WTC11 (cell line): ENCODE measurements around the gene ALK.

Experiments
- ATF2 ChIP-seq: sonication (generic); formaldehyde crosslinking; IDR thresholded peaks from 2 replicates; pipeline ENCODE4 v1.8.1; 2022; ENCODE audit warnings: low read depth, missing genetic modification reagents, borderline replicate concordance
- CREB1 ChIP-seq: sonication (generic); formaldehyde crosslinking; IDR thresholded peaks from 2 replicates; pipeline ENCODE4 v1.8.0; 2023; ENCODE audit warnings: mild to moderate bottlenecking, missing genetic modification reagents
- ERG ChIP-seq: fragments of 250-450 bp; sonication (Bioruptor Pico); IDR thresholded peaks from 2 replicates; pipeline ENCODE4 v1.8.0; 2021; ENCODE audit warnings: mild to moderate bottlenecking
- HMGA2 ChIP-seq: fragments of 250-450 bp; sonication (Bioruptor Pico); IDR thresholded peaks from 2 replicates; pipeline ENCODE4 v1.4.0; 2021; ENCODE audit warnings: mild to moderate bottlenecking, moderate library complexity
- SMAD3 ChIP-seq: sonication (generic); formaldehyde crosslinking; IDR thresholded peaks from 2 replicates; pipeline ENCODE4 v1.8.0; 2022; ENCODE audit warnings: missing genetic modification reagents, mild to moderate bottlenecking, borderline replicate concordance
- TCF7 ChIP-seq: sonication (generic); formaldehyde crosslinking; IDR thresholded peaks from 2 replicates; pipeline ENCODE4 v1.8.0; 2022; ENCODE audit warnings: mild to moderate bottlenecking, low read depth, missing genetic modification reagents, moderate library complexity
- TP53 ChIP-seq: sonication (generic); formaldehyde crosslinking; IDR thresholded peaks from 2 replicates; pipeline ENCODE4 v1.8.1; 2023; ENCODE audit warnings: mild to moderate bottlenecking, missing genetic modification reagents
- TF ChIP-seq, protein P1 (sequence below): fragments of 200-600 bp; IDR thresholded peaks from 2 replicates; pipeline ENCODE4 v1.8.0; 2022; ENCODE audit warnings: antibody characterized with exemption

DNA sequence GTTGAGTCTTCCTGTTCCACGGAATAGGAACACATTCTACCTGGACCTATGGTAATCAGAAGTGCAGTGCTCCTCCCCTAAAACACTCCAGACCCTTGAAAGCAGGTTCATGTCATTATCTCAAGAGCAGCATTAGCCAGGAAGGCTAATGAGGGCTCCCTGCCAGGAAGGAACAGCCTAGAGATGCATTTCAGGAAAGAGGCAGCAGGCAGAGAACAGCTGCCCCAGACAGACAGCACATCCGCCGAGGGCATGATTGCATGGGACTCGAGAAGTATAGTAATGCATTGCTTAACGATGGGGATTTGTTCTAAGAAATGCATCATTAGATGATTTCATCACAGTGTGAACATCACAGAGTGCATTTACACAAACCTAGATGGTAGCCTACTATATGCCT is 171.5 kb downstream of the ALK start:
- TF ChIP-seq, protein P1, sequence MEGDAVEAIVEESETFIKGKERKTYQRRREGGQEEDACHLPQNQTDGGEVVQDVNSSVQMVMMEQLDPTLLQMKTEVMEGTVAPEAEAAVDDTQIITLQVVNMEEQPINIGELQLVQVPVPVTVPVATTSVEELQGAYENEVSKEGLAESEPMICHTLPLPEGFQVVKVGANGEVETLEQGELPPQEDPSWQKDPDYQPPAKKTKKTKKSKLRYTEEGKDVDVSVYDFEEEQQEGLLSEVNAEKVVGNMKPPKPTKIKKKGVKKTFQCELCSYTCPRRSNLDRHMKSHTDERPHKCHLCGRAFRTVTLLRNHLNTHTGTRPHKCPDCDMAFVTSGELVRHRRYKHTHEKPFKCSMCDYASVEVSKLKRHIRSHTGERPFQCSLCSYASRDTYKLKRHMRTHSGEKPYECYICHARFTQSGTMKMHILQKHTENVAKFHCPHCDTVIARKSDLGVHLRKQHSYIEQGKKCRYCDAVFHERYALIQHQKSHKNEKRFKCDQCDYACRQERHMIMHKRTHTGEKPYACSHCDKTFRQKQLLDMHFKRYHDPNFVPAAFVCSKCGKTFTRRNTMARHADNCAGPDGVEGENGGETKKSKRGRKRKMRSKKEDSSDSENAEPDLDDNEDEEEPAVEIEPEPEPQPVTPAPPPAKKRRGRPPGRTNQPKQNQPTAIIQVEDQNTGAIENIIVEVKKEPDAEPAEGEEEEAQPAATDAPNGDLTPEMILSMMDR = no peak
- TF ChIP-seq SMAD3 = no peak
- TF ChIP-seq HMGA2 = no peak
- TF ChIP-seq TCF7 (CRISPR knock-in tag) = no peak
- no peak for TF ChIP-seq TP53 (CRISPR knock-in tag)
- no peak for TF ChIP-seq CREB1 (CRISPR knock-in tag)
- TF ChIP-seq ERG (CRISPR knock-in tag) = no peak
- TF ChIP-seq ATF2 (CRISPR knock-in tag) = no peak
